Activated CD4-positive, alpha-beta T cell treated with anti-CD3 and anti-CD28 coated beads for 36 hours (primary cell): ENCODE data around the gene KCNE2. TPM values are rescaled to one million over a fixed set of nuclear protein-coding genes. Genes with fewer than 3 reads are reported as not detected.

Experiments used
- ATAC-seq: fragments of 200-7000 bp; cut with Tn5 transposase; one replicate; pipeline ENCODE4 v1.10.0; 2021; ENCODE audit warnings: mild to moderate bottlenecking, moderate library complexity
- CTCF ChIA-PET: fragments of 350-600 bp; sonication (Branson Sonifier 250); formaldehyde crosslinking; loops from one replicate; lab custom pipeline; 2021; ENCODE audit warnings: antibody characterized with exemption; lab: Charles Lee
- POLR2A ChIA-PET: fragments of 350-600 bp; sonication (Branson Sonifier 250); formaldehyde crosslinking; loops from one replicate; lab custom pipeline; 2021; ENCODE audit warnings: antibody characterized with exemption, inconsistent platforms; lab: Charles Lee
- DNase-seq: peaks from one replicate; pipeline ENCODE4 v3.0.0-alpha.2; 2020
- H3K27ac Mint-ChIP-seq: one replicate; pipeline ENCODE4 v1.8.0; 2021; ENCODE audit warnings: mixed read lengths
- H3K27me3 Mint-ChIP-seq: one replicate; pipeline ENCODE4 v1.8.0; 2021; ENCODE audit warnings: mixed read lengths
- H3K36me3 Mint-ChIP-seq: one replicate; pipeline ENCODE4 v1.8.0; 2021; ENCODE audit warnings: low read depth, mixed read lengths
- H3K4me1 Mint-ChIP-seq: one replicate; pipeline ENCODE4 v1.8.0; 2021; ENCODE audit warnings: mixed read lengths
- H3K4me3 Mint-ChIP-seq: one replicate; pipeline ENCODE4 v1.8.0; 2021; ENCODE audit warnings: mild to moderate bottlenecking, moderate library complexity, mixed read lengths
- H3K9me3 Mint-ChIP-seq: one replicate; pipeline ENCODE4 v1.8.0; 2021; ENCODE audit warnings: low read depth, mixed read lengths
- intact Hi-C, 2 experiments: fragments of 100-400 bp; cut with DNase I in 1 of 2; cut with micrococcal nuclease in 1 of 2; formaldehyde crosslinking; loops; one replicate each; pipeline versions ENCODE4 v1.14.2 to v1.15.1; 2022 to 2024; cut with DNase I, micrococcal nuclease
- total RNA-seq, 2 experiments: library from RNA; stranded (reverse); gene quantifications; one replicate each; pipeline ENCODE4 v1.2.3, GENCODE V29; 2021

KCNE2 gene, protein sequence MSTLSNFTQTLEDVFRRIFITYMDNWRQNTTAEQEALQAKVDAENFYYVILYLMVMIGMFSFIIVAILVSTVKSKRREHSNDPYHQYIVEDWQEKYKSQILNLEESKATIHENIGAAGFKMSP
- not detected for total RNA-seq

DNA sequence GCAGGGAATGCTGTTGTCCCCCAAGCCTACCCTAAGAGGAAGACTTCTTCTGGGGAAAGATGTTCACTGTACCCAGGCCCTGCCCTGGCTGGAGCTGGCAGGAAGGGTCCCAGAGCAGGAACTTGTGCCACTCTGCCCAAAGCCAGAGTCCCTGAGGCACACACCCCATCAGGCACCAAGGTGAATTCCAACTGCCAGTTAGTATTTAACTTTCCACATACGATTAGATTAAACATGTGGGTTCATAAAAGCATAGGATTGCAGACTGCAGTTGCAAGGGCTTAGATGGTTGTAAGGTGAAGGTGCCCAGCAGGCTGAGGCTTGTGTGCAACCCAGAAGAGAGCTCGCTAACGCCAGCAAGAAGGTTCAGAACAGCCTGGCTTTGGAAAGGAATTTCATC is at the start of gene KCNE2:
Gene KCNE2 (plus strand): TSS at position 274 of the 400 bp plus-strand sequence. CDS start 6,473 bp downstream, outside the sequence.
- ATAC-seq (no peak), DNase-seq (no peak)
- ChIA-PET CTCF (interaction anchor here (1.3 to 5.1 kb wide), 3 partner anchors 10 to 239 kb away, joined by 3 to 50 read pairs (median 9); no protein-coding TSS in a partner anchor), POLR2A (no interaction called here)
- no peak within 1 kb of the TSS for H3K4me3 Mint-ChIP-seq
- H3K27ac Mint-ChIP-seq: no peak within 1 kb of the TSS
- intact Hi-C loops: no loop called here
- H3K4me1 Mint-ChIP-seq: peaks cover 6% of the 10 kb centered on the region
- H3K36me3 Mint-ChIP-seq: no peaks in the 10 kb centered on the region
- H3K9me3 Mint-ChIP-seq: no peaks in the 10 kb centered on the region
- peaks cover 9% of the 10 kb centered on the region for H3K27me3 Mint-ChIP-seq

DNA sequence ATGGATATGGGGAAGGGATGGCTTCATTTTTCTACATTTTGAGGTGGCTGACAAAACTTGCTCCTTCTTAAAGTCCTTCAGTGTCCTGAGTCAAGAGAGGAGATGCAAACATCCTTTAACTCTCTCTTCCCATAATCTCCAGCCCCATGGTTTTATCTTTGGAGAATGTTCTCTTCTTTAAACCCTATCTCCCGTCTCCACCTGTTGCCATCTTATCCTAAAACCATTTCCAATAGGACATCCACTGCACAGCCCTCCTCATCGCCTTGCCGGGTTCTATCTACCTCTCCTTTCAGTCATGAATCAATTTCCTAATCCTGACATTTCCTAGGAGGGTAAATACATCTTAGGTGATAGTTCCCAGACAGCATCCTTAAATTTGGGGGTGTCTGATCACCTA is 44.2 kb upstream of the KCNE2 start:
- Mint-ChIP-seq H3K27ac (no peak overlapping the region), H3K27me3 (peaks cover 7% of the 10 kb centered on the region), H3K36me3 (no peaks in the 10 kb centered on the region), H3K4me3 (no peak overlapping the region), H3K9me3 (no peaks in the 10 kb centered on the region), H3K4me1 (no peaks in the 10 kb centered on the region)
- CTCF ChIA-PET: no interaction called here
- intact Hi-C loops: no loop called here
- POLR2A ChIA-PET: no interaction called here
- DNase-seq: no peak
- no peak for ATAC-seq

DNA sequence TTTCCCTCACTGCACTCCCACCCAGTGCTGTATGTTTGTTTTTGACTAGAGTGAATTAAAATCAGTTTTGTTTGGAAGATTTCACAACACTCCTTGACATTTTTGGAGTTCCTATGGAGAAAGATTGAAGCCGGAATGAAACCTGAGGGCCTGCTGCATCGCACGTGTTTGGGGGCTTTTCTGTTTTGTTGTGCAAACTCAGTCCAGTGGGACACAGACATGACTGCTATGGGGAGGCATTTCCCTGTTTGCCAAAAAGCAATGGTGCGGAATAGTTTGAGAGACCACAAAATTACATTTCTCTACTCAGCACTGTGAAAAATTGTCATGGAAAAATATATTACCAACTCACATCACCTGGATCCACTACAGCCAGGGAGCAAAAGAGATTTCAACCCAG is 43.8 kb upstream of the KCNE2 start:
- POLR2A ChIA-PET: no interaction called here
- Mint-ChIP-seq H3K36me3 (no peaks in the 10 kb centered on the region), H3K9me3 (no peaks in the 10 kb centered on the region), H3K4me1 (no peaks in the 10 kb centered on the region), H3K27me3 (peaks cover 7% of the 10 kb centered on the region), H3K4me3 (no peak overlapping the region), H3K27ac (no peak overlapping the region)
- intact Hi-C loops: no loop called here
- no peak for ATAC-seq
- DNase-seq: no peak
- CTCF ChIA-PET: interaction anchor here (0.6 kb wide), 1 partner anchor 63 kb away, joined by 3 read pairs; no protein-coding TSS in a partner anchor

DNA sequence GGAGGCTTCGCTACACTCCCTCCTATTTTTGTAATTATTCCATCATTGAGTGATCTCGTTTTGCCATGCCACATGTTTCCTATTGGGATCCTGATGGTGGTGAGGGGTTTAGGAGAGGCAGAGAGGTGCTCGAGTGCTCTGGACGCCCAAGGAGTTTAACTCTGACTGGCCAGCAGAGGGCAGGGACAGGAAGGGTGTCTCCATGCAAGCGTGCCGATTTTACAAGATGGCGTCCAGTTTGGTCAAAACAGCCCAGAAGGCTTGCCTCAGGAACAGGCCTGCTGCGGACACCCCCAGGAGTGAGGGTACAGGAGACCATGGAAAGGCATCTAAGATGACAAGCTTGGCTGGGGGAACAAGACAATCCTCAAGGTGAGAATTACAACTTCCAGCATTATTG is 33.8 kb upstream of the KCNE2 start:
- Mint-ChIP-seq H3K27ac (no peak overlapping the region), H3K36me3 (no peaks in the 10 kb centered on the region), H3K27me3 (no peaks in the 10 kb centered on the region), H3K9me3 (no peaks in the 10 kb centered on the region), H3K4me1 (no peaks in the 10 kb centered on the region), H3K4me3 (no peak overlapping the region)
- ChIA-PET POLR2A (no interaction called here), CTCF (no interaction called here)
- ATAC-seq (no peak), DNase-seq (no peak)
- intact Hi-C loops: no loop called here

DNA sequence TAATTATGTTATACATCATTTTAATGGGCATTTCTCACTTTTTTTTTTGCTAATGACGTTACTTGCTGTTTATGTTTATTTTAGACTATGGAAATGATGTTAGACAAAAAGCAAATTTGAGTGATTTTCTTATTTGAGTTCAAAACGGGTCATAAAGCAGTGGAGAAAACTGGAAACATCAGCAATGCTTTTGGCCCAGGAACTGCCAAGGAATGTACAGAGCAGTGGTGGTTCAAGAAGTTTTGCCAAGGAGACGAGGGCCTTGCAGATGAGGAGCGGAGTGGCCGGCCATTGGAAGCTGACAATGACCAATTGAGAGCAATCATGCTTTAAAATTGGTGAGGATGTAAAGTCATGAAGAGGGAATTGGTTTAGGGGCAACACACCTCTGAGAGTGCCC is 32.1 kb upstream of the KCNE2 start:
- no peaks in the 10 kb centered on the region for H3K36me3 Mint-ChIP-seq
- no peaks in the 10 kb centered on the region for H3K4me1 Mint-ChIP-seq
- ATAC-seq: no peak
- intact Hi-C loops: no loop called here
- H3K9me3 Mint-ChIP-seq: no peaks in the 10 kb centered on the region
- ChIA-PET POLR2A (no interaction called here), CTCF (interaction anchor here (0.7 kb wide), 1 partner anchor 419 kb away, joined by 4 read pairs; no protein-coding TSS in a partner anchor)
- DNase-seq: no peak
- H3K4me3 Mint-ChIP-seq: no peak overlapping the region
- no peak overlapping the region for H3K27ac Mint-ChIP-seq
- no peaks in the 10 kb centered on the region for H3K27me3 Mint-ChIP-seq

DNA sequence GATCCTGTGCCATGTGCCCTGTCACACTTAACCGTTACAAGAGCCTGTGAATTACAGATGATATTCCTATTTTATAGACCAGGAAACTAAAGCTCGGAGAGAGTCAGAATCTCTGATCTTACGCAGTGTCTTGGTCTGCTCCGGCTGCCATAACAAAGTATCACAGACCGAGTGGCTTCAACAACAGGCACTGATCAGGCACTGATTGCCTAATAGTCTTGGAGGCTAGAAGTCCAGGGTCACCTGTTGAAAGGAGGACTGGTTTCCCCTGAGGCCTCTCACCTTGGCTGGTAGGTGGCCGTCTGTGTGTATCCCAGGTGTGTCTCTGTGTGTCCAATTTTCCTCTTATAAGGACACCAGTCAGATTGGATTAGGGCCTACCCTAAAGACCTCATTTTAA is 31.5 kb upstream of the KCNE2 start:
- Mint-ChIP-seq H3K27me3 (no peaks in the 10 kb centered on the region), H3K4me1 (no peaks in the 10 kb centered on the region), H3K36me3 (no peaks in the 10 kb centered on the region), H3K27ac (no peak overlapping the region), H3K4me3 (no peak overlapping the region), H3K9me3 (no peaks in the 10 kb centered on the region)
- ChIA-PET CTCF (interaction anchor here (0.6 kb wide), 2 partner anchors 31 to 1298 kb away, joined by 3 read pairs; no protein-coding TSS in a partner anchor), POLR2A (no interaction called here)
- intact Hi-C loops: no loop called here
- DNase-seq: no peak
- no peak for ATAC-seq

DNA sequence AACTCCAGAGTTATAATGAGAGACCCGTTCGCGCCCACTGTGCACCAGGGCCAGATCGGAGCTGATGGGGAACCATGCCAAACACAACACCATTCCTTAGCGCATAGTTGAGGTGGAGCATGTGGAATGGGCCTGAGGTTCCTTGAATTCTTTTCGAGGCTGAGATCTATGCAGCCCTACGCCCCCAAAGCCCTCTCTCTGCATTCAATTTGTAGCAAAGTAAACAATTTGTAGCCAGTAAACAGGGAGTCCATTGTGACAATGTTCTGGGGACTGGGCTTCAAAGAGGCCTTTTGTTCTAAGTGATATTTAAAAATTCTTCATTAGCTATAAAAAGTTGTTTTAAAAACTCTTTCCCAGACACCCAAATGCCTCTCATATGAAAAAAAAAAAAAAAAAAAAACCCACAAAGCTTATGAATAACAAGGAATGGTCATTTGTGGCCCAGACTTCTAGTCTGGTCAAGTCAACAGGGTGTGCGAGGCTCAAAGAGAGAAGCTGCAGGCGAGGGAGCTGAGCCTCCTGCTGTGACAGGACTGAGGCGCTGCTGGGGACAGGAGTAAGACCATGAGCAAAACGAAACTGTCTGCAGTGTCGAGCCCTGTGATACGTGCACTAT is 30.6 kb upstream of the KCNE2 start:
- Mint-ChIP-seq H3K36me3 (no peaks in the 10 kb centered on the region), H3K4me1 (no peaks in the 10 kb centered on the region), H3K27ac (no peak overlapping the region), H3K27me3 (no peaks in the 10 kb centered on the region), H3K4me3 (no peak overlapping the region), H3K9me3 (no peaks in the 10 kb centered on the region)
- DNase-seq: no peak
- CTCF ChIA-PET: interaction anchor here (0.6 to 2.1 kb wide), 4 partner anchors 15 to 1297 kb away, joined by 3 to 12 read pairs (median 3); no protein-coding TSS in a partner anchor
- intact Hi-C loops: no loop called here
- ATAC-seq: no peak
- POLR2A ChIA-PET: interaction anchor here (0.6 kb wide), 1 partner anchor 35 kb away, joined by 3 read pairs; no protein-coding TSS in a partner anchor

DNA sequence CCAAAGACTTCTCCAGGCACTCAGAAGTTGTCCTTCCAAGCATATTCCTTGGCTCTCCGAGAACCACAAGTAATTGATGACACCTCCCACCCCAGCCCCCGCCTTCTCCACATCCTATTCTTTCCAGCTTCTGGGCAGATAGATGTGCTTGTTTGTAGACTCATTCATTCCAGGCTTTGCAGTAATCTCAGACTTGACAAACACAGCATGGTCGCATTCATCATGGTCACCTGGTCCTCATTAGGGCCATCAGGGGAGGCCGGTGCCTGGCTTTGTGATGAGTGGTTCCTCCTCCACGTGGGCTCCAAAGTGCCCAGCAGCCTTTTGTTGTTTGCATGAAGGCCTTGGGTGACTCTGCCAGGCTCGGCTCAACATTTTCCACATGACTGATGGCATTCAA is 28.5 kb upstream of the KCNE2 start:
- ChIA-PET POLR2A (no interaction called here), CTCF (interaction anchor here (1.3 kb wide), 1 partner anchor 411 kb away, joined by 3 read pairs; no protein-coding TSS in a partner anchor)
- no peak for DNase-seq
- H3K4me1 Mint-ChIP-seq: no peaks in the 10 kb centered on the region
- H3K27ac Mint-ChIP-seq: no peak overlapping the region
- H3K4me3 Mint-ChIP-seq: no peak overlapping the region
- no peaks in the 10 kb centered on the region for H3K36me3 Mint-ChIP-seq
- H3K27me3 Mint-ChIP-seq: no peaks in the 10 kb centered on the region
- no peak for ATAC-seq
- intact Hi-C loops: no loop called here
- no peaks in the 10 kb centered on the region for H3K9me3 Mint-ChIP-seq

DNA sequence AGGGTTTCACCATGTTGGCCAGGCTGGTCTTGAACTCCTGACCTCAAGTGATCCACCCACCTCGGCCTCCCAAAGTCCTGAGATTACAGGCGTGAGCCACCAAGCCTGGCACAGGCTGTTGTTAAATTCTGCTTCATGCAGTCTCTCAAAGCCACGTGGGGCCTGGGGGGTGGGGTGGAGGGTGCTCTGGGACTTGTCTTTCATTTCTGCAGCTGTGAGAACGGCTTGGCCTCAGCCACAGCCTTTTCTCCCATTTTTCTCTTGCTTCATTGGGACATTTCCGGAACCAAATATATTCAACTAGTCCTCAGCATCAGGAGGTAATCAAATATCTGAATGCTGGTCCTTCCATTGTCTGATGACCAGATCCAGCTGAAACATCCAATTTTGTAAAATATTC is 27.6 kb upstream of the KCNE2 start:
- POLR2A ChIA-PET: no interaction called here
- ATAC-seq (no peak), DNase-seq (no peak)
- H3K4me1 Mint-ChIP-seq: peaks cover 3% of the 10 kb centered on the region
- H3K27me3 Mint-ChIP-seq: no peaks in the 10 kb centered on the region
- H3K4me3 Mint-ChIP-seq: no peak overlapping the region
- intact Hi-C loops: no loop called here
- CTCF ChIA-PET: interaction anchor here (1.3 to 2.2 kb wide), 2 partner anchors 12 to 412 kb away, joined by 3 to 9 read pairs; no protein-coding TSS in a partner anchor
- H3K9me3 Mint-ChIP-seq: no peaks in the 10 kb centered on the region
- H3K27ac Mint-ChIP-seq: no peak overlapping the region
- no peaks in the 10 kb centered on the region for H3K36me3 Mint-ChIP-seq

DNA sequence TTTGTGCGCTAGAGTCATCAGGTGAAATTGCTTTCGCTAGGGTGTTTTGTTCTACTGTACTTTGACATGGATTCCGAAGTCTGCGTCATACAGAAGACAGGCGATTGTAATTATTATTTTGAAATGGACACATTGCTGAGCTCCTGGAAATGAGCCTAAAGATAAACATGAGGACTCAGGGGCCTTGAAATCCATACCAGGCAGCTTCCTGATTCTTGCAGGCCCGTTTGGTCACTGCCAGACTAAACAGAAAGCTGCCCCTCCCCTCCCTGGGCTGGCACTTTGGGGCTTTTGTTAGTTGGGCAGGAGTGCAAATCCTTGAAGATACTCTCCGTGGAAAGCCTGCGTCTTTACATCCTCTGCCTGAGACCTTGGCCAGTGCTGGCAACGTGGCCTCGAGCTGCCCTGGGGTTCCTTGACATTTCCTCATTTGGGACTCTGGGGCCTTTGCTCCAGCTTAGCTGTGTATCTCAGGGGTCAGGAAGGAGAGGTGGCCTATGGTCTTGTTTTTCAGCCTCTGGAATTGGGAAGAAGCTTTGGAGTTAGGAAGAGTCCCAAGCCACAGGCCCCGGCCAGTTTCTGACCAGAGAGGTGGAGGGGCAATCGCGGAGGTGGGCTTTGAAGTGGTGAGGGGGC is 26.9 kb upstream of the KCNE2 start:
- DNase-seq: no peak
- no peaks in the 10 kb centered on the region for H3K36me3 Mint-ChIP-seq
- no peak overlapping the region for H3K27ac Mint-ChIP-seq
- ATAC-seq: no peak
- H3K9me3 Mint-ChIP-seq: no peaks in the 10 kb centered on the region
- H3K27me3 Mint-ChIP-seq: no peaks in the 10 kb centered on the region
- CTCF ChIA-PET: interaction anchor here (1.0 to 2.2 kb wide), 3 partner anchors 11 to 413 kb away, joined by 3 to 9 read pairs (median 3); no protein-coding TSS in a partner anchor
- POLR2A ChIA-PET: no interaction called here
- peaks cover 3% of the 10 kb centered on the region for H3K4me1 Mint-ChIP-seq
- no peak overlapping the region for H3K4me3 Mint-ChIP-seq
- intact Hi-C loops: no loop called here

DNA sequence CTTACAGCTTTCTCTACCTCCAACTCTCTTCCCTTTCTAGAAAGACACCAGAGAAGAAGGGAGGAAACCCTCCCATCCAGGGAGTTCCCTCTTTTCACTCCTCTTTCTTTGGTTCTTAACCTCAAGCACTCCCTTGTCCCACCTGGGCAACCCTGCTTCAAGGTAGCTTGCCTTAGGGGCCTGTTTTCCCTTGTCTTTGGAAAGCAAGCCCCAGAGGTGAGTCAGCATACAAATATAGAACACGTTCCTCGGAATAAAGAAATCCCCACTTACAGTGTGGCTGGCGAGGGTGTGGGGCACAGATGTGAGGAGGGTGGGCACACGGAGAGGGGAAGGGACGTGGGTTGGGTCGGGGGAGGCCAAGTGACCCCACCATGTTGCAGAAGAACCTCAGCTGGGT is 26.1 kb upstream of the KCNE2 start:
- H3K4me3 Mint-ChIP-seq: no peak overlapping the region
- peaks cover 3% of the 10 kb centered on the region for H3K4me1 Mint-ChIP-seq
- CTCF ChIA-PET: interaction anchor here (1.0 to 2.2 kb wide), 2 partner anchors 10 to 13 kb away, joined by 3 to 9 read pairs; no protein-coding TSS in a partner anchor
- no peaks in the 10 kb centered on the region for H3K27me3 Mint-ChIP-seq
- no peaks in the 10 kb centered on the region for H3K36me3 Mint-ChIP-seq
- POLR2A ChIA-PET: no interaction called here
- DNase-seq: no peak
- no peak for ATAC-seq
- H3K27ac Mint-ChIP-seq: no peak overlapping the region
- H3K9me3 Mint-ChIP-seq: no peaks in the 10 kb centered on the region
- intact Hi-C loops: no loop called here
